Jurkat, Clone E6-1 (cell line): ENCODE measurements around the gene TUNAR.

ENCODE experiments used
- DNase-seq: peaks from one replicate; pipeline ENCODE4 v3.0.0-alpha.2; 2011; ENCODE audit warnings: low read depth, low spot score
- H3K4me3 ChIP-seq: 2 replicates; pipeline ENCODE4 v1.5.1; 2011; ENCODE audit warnings: mild to moderate bottlenecking, low read length, control low read depth, moderate library complexity

TUNAR gene

GRCh38 chr14:95903165-95903564 is 26.5 kb downstream of the TUNAR start:
- no peak for DNase-seq
- H3K4me3 ChIP-seq = no peak overlapping the region

GRCh38 chr14:95903616-95904107 is 27.0 kb downstream of the TUNAR start:
- no peak for DNase-seq
- H3K4me3 ChIP-seq = no peak overlapping the region

GRCh38 chr14:95906591-95906990 is 30.0 kb downstream of the TUNAR start:
- DNase-seq = no peak
- H3K4me3 ChIP-seq = no peak overlapping the region

GRCh38 chr14:95910628-95911027 is 34.0 kb downstream of the TUNAR start:
- no peak overlapping the region for H3K4me3 ChIP-seq
- no peak for DNase-seq

- no peak for DNase-seq
- no peak overlapping the region for H3K4me3 ChIP-seq
These were observed 34.8 kb downstream of the TUNAR start for GRCh38 chr14:95911456-95911855.

GRCh38 chr14:95915330-95915729 is 38.7 kb downstream of the TUNAR start:
- no peak for DNase-seq
- no peak overlapping the region for H3K4me3 ChIP-seq

- H3K4me3 ChIP-seq = no peak overlapping the region
- no peak for DNase-seq
These were observed 41.8 kb downstream of the TUNAR start for GRCh38 chr14:95918466-95918865.

GRCh38 chr14:95920769-95921438 is 44.3 kb downstream of the TUNAR start:
- DNase-seq = no peak
- H3K4me3 ChIP-seq = no peak overlapping the region

- H3K4me3 ChIP-seq = no peak overlapping the region
- no peak for DNase-seq
These were observed 45.4 kb downstream of the TUNAR start for GRCh38 chr14:95922080-95922479.

- DNase-seq = no peak
- H3K4me3 ChIP-seq = no peak overlapping the region
These were observed 52.1 kb downstream of the TUNAR start for GRCh38 chr14:95928751-95929150.

- no peak for DNase-seq
- no peak overlapping the region for H3K4me3 ChIP-seq
These were observed 54.8 kb downstream of the TUNAR start for GRCh38 chr14:95931384-95931783.

GRCh38 chr14:95935228-95935822 is 58.7 kb downstream of the TUNAR start:
- no peak overlapping the region for H3K4me3 ChIP-seq
- peak; percentile 47 for DNase-seq

- DNase-seq = no peak
- no peak overlapping the region for H3K4me3 ChIP-seq
These were observed 59.4 kb downstream of the TUNAR start for GRCh38 chr14:95936041-95936440.

GRCh38 chr14:95939335-95939734 is 62.7 kb downstream of the TUNAR start:
- no peak overlapping the region for H3K4me3 ChIP-seq
- no peak for DNase-seq

GRCh38 chr14:95941897-95942296 is 65.3 kb downstream of the TUNAR start:
- no peak overlapping the region for H3K4me3 ChIP-seq
- DNase-seq = no peak

- no peak for DNase-seq
- H3K4me3 ChIP-seq = no peak overlapping the region
These were observed 67.1 kb downstream of the TUNAR start for GRCh38 chr14:95943699-95944098.

GRCh38 chr14:95944462-95944861 is 67.8 kb downstream of the TUNAR start:
- H3K4me3 ChIP-seq = no peak overlapping the region
- no peak for DNase-seq

- no peak overlapping the region for H3K4me3 ChIP-seq
- DNase-seq = no peak
These were observed 70.2 kb downstream of the TUNAR start for GRCh38 chr14:95946867-95947266.

GRCh38 chr14:95948558-95948981 is 71.9 kb downstream of the TUNAR start:
- H3K4me3 ChIP-seq = no peak overlapping the region
- no peak for DNase-seq

GRCh38 chr14:95951359-95951758 is 74.7 kb downstream of the TUNAR start:
- H3K4me3 ChIP-seq = no peak overlapping the region
- no peak for DNase-seq
